ENCODE results near the gene CCNJL. TPM values are rescaled to one million over a fixed set of nuclear protein-coding genes. Genes with fewer than 3 reads are reported as not detected.
A peak's percentile ranks its signal among the peaks of the same experiment; 100 is the strongest.

Gene CCNJL
- total and polyA plus RNA-seq, 2 experiments from 2014 or later, result 8.1 to 10.8 TPM

- Histone ChIP-seq H2AFZ (no peak overlapping the region), H3K27ac (peak overlapping the region; percentile 97), H3K4me1 (ENCODE audit: insufficient read depth) (peaks cover 34% of the 10 kb centered on the region), H3K4me2 (peak overlapping the region; percentile 64), H3K27me3 (no peaks in the 10 kb centered on the region), H4K20me1 (ENCODE audit: insufficient read depth, poor library complexity, severe bottlenecking) (no peaks in the 10 kb centered on the region), H3K9me2 (replicated peaks; ENCODE audit: insufficient read depth) (no peaks in the 10 kb centered on the region), H3K9me3 (ENCODE audit: low read depth) (no peaks in the 10 kb centered on the region), H3K79me2 (peaks cover 11% of the 10 kb centered on the region), H3K4me3 (no peak overlapping the region), H3K36me3 (replicated peaks; ENCODE audit: insufficient read depth, low read depth) (no peaks in the 10 kb centered on the region)
- WGBS (ENCODE audit: low lambda C conversion rate, missing lambda C conversion rate), result 62% methylated on average over 4 of the region's 4 CpGs
- TF ChIP-seq CTCF (IDR thresholded peaks at IDR 0.05; ENCODE audit: poor library complexity) (no peak), EZH2 (IDR thresholded peaks at IDR 0.05; ENCODE audit: borderline replicate concordance) (no peak), EZH2phosphoT487 (IDR thresholded peaks at IDR 0.05; ENCODE audit: low read depth, severe bottlenecking, unreplicated experiment) (no peak)
- DNase-seq (ENCODE audit: low spot score), result no peak
These were observed 49.0 kb downstream of the CCNJL start for GRCh38 chr5:160263326-160263855.

DNA sequence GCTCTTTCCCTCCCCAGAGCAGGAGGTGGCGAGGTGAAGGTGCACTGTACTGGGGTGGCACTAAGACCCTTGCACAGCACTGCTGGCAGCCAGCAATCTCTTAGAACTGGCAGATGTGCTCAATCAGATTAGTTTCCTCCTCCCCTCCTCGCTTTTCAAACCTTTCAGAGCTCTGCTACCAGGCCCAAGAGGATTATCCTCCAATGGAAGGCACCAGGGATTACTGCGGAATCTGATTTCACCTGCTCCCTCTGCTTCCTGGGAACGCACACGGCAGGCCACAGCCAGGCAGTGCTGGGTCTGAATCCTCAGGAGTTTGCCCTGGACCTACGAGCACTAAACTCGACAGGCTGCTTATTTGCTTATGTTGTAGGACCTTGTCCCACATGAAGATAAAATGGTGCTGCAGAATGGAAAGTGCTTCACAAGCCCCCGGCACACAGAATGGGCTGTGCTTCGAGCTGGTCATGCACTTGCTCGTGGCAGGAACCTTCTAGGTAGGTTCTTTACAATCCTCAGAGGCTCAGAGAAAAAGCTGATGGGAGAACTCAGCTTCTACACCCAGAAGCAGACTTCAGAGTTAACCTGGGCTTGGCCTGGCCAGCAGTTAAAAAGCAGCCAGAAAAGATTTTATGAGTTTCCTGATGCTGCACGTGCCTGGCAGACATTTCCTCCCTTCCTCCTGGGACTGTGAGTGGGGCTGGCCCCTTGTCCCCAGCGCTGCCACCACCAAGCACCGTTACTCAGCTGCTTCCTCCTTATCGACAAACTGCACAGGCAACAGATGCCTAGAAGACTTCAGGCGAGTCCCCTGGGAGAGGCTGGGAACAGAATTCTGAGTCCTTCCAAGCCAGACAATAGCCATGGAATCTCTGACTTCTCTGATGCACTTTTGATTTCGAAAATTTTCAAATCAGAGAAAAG is 50.0 kb downstream of the CCNJL start:
- Histone ChIP-seq H3K27ac (peak overlapping the region; percentile 97), H2AFZ (no peak overlapping the region), H3K9me3 (ENCODE audit: low read depth) (no peaks in the 10 kb centered on the region), H3K9me2 (replicated peaks; ENCODE audit: insufficient read depth) (no peaks in the 10 kb centered on the region), H3K27me3 (no peaks in the 10 kb centered on the region), H4K20me1 (ENCODE audit: insufficient read depth, poor library complexity, severe bottlenecking) (no peaks in the 10 kb centered on the region), H3K36me3 (replicated peaks; ENCODE audit: insufficient read depth, low read depth) (no peaks in the 10 kb centered on the region), H3K79me2 (peaks cover 11% of the 10 kb centered on the region), H3K4me1 (ENCODE audit: insufficient read depth) (peaks cover 34% of the 10 kb centered on the region), H3K4me3 (no peak overlapping the region), H3K4me2 (peak overlapping the region; percentile 64)
- 48% methylated on average over 16 of the region's 16 CpGs for WGBS (ENCODE audit: low lambda C conversion rate, missing lambda C conversion rate)
- peak; percentile 63 for DNase-seq (ENCODE audit: low spot score)
- no peak for TF ChIP-seq CTCF (IDR thresholded peaks at IDR 0.05; ENCODE audit: poor library complexity)

- peak; percentile 87 for DNase-seq (ENCODE audit: low spot score)
- Histone ChIP-seq H4K20me1 (ENCODE audit: insufficient read depth, poor library complexity, severe bottlenecking) (no peaks in the 10 kb centered on the region), H3K36me3 (replicated peaks; ENCODE audit: insufficient read depth, low read depth) (no peaks in the 10 kb centered on the region), H3K27ac (peak overlapping the region; percentile 97), H2AFZ (no peak overlapping the region), H3K9me3 (ENCODE audit: low read depth) (no peaks in the 10 kb centered on the region), H3K4me3 (no peak overlapping the region), H3K27me3 (no peaks in the 10 kb centered on the region), H3K79me2 (peaks cover 11% of the 10 kb centered on the region), H3K4me2 (peak overlapping the region; percentile 64), H3K4me1 (ENCODE audit: insufficient read depth) (peaks cover 34% of the 10 kb centered on the region), H3K9me2 (replicated peaks; ENCODE audit: insufficient read depth) (no peaks in the 10 kb centered on the region)
- TF ChIP-seq EZH2 (IDR thresholded peaks at IDR 0.05; ENCODE audit: borderline replicate concordance) (no peak), CTCF (IDR thresholded peaks at IDR 0.05; ENCODE audit: poor library complexity) (no peak), EZH2phosphoT487 (IDR thresholded peaks at IDR 0.05; ENCODE audit: low read depth, severe bottlenecking, unreplicated experiment) (no peak)
- 46% methylated on average over 22 of the region's 22 CpGs for WGBS (ENCODE audit: low lambda C conversion rate, missing lambda C conversion rate)
These were observed 51.2 kb downstream of the CCNJL start for GRCh38 chr5:160260881-160261815.

All from hepatocyte (in vitro differentiated cells).